GM18870 (cell line): Measurements from ENCODE around the gene CEP135.
"Not testable (repeated sequence)": the region's sequence is repeated elsewhere in the genome, so short reads cannot be mapped to it uniquely, and the experiment has no call there.

ENCODE experiments used
- ATAC-seq: cut with Tn5 transposase; IDR thresholded peaks from one replicate; pipeline ENCODE4 v1.9.1; 2021; ENCODE audit warnings: moderate library complexity; ENCODE audit not compliant: unreplicated experiment

CEP135 gene

DNA sequence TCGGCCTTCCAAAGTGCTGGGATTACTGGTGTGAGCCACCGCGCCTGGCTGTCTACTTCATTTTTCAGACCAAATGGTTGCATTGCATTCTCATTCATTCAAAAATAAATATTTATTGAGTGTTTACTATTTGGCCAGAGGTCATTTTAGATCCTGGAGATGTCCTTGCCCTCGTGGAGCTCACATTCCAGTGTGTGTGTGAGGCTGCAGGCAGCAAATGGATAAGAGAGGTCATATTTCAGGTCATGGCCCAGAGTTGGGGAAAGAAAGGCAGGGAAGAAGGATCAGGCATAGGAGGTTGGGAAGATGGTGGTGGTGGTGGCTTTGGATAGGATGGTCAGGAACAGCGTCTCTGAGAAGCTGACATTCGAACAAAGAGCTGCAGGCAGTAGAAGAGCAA is 119.1 kb downstream of the CEP135 start:
- no peak for ATAC-seq

DNA sequence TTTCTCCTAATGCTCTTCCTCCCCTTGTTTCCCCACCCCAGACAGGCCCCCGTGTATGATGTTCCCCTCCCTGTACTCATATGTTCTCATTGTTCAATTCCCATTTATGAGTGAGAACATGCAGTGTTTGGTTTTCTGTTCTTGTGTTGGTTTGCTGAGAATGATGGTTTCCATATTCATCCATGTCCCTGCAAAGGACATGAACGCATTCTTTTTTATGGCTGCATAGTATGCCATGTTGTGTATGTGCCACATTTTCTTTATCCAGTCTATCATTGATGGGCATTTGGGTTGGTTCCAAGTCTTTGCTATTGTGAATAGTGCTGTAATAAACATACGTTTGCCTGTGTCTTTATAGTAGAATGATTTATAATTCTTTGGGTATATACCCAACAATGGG is 124.0 kb downstream of the CEP135 start:
- ATAC-seq: not testable (repeated sequence)

DNA sequence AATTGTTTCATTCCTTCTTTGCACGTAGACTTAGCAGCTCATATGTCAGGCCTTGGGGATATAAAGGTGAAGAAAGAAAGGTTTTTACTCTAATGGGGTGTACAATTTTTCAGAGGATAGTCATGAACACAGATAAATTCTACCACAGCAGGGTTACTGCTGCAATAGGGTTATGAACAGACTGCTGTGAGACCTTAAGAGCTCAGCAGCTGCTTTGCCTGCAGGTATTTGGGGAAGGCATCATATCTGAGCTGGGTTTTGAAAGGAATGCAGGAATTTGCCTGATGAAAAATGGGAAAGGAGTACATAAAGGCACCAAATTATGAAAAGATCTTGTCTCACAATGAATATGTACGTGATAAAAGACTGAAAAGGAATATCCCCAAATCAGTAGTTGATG is 128.9 kb downstream of the CEP135 start:
- no peak for ATAC-seq

DNA sequence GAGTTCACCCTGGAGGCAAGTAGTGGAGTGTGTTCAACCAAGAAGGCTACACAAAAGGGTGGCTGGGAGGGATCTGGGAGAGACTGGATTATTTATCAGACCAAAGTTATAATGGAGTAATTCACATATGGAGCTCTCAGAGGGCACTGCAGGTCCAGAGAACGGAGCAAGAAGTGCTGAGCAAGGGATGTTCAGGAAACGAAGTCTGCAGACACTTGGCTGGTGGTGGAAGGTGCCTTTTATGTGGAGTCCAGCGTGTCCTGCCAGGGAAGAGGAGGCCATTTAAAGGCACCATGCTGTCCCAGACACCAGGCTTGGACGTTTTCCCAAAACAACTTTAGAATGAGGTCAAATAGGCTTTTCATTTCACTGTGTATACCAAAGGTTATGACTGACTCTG is 130.1 kb downstream of the CEP135 start:
- no peak for ATAC-seq

DNA sequence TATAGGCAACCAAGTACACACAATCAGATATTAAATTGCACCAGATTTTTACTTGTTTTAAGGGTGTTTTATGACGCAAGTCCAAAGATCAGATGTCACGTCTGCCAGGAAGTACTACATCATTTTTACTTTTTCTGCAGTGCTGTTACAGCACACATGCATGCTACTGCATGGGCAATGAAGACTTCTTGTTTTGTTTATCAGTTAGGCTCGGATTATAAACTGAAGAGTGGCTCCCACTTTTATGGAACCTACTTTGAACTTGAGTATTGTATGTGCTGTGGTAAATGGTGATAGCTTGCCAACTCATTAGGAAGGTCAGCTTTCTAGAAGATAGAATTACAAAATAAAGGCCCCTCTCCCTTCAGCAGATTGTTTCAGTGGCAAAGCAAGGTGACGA is 131.6 kb downstream of the CEP135 start:
- no peak for ATAC-seq

DNA sequence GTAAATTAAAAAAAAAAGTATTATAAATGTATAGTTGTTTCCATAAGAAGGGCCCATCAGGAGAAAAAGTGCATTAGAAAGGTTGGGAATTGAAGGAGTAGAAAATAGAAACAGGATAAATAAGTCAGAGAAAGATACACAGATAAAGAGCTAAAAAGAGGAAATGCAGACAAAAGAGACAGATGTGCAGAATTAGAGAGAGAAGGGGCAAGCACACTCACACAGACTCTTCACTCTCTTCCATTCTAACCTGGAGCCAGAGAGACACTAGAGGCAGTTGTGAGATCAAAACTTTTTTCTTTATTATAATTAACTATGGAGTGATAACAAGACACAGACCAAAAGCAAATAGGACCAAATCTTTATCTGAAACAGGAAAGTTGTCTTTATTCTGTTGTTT is 134.1 kb downstream of the CEP135 start:
- no peak for ATAC-seq
